Measurements from ENCODE around the gene RAB17.

RAB17 gene

GRCh38 chr2:237598468-237599208, 8.1 kb upstream of the RAB17 start:
- H2AFZ ChIP-seq (ENCODE audit: low read depth, low read length), result no peak overlapping the region
- WGBS, result 78% methylated on average over 14 of the region's 14 CpGs

DNA sequence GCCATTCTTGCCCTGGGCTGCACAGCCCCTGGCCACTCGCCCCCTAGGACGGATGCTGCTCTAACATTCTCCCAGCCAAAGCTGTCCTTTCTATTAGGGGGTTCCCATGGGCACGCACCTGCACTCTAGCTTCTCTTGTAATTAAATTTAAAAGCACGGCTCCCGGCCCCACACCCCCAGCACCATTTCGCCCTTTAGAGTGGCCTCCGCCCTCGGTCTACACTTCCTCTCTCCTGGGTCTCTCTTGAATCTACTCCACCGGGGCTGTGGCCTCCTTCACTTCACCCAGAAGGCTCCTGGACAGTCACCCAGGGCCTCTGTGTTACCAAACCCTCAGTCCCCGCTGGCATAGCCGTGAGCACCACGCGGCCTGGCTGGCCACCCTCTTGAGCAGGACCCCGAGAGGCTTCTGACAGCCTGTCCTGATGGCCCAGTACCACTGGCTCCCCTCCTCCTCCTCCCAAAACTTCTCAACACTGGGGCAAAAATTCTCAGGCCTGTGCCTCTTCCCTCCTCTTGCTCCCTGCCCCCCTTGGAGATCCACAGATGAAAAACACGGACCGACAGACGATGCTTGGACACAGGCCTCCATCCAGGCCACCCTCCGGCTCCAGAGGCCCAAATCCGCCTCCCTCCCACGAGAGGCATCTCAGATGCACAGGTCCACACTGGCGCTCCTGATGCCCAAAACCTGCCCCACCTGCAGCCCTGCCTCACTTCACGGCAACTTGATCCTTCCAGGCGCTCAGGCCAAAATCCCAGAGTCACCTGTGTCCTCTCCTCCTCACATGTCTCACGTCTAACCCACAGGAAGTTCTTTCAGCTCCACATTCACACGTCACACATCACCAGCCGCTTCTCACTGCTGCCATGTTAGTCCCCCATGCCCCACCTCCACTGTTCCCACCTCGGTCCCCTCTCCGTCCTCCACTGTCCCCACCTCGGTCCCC, 6.9 kb upstream of the RAB17 start:
- H3K79me1 ChIP-seq (replicated peaks; ENCODE audit: low read length, poor library complexity, severe bottlenecking), result no peaks in the 10 kb centered on the region
- H2BK12ac ChIP-seq (ENCODE audit: low read length in 2 of 2), result peak overlapping the region in 1 of 2 experiments; percentile 83
- no peaks in the 10 kb centered on the region for H3K36me3 ChIP-seq (ENCODE audit: control insufficient read depth in 1 of 2, insufficient read depth in 2 of 2, low read depth in 1 of 2, low read length in 2 of 2)
- 90% methylated on average over 26 of the region's 29 CpGs for WGBS
- no peak overlapping the region for H4K91ac ChIP-seq (ENCODE audit: low read length)
- no peak overlapping the region for H3K23ac ChIP-seq (ENCODE audit: low read length in 2 of 2)
- H3K4me3 ChIP-seq (ENCODE audit: insufficient read depth in 1 of 2, low read depth in 1 of 2, low read length in 2 of 2), result no peak overlapping the region
- H3K27me3 ChIP-seq (ENCODE audit: control insufficient read depth in 1 of 2, insufficient read depth in 1 of 2, low read length in 2 of 2), result no peaks in the 10 kb centered on the region
- H2AFZ ChIP-seq (ENCODE audit: low read depth, low read length), result no peak overlapping the region
- H2BK15ac ChIP-seq (ENCODE audit: low read depth, poor library complexity, severe bottlenecking), result no peak overlapping the region
- H3K9me3 ChIP-seq (ENCODE audit: control insufficient read depth, low read length), result no peaks in the 10 kb centered on the region
- no peak overlapping the region for H3K4me2 ChIP-seq (ENCODE audit: low read length, poor library complexity, severe bottlenecking)
- peak overlapping the region in 1 of 2 experiments; percentile 69 for H3K14ac ChIP-seq (ENCODE audit: low read length in 2 of 2)
- no peak overlapping the region for H2BK5ac ChIP-seq (ENCODE audit: low read depth, low read length, poor library complexity, severe bottlenecking)
- no peak overlapping the region for H3K27ac ChIP-seq (ENCODE audit: low read length, poor library complexity, severe bottlenecking)
- H3K18ac ChIP-seq (ENCODE audit: low read depth in 1 of 2, low read length in 2 of 2), result peak overlapping the region in 1 of 2 experiments; percentile 21
- H2BK120ac ChIP-seq (ENCODE audit: low read depth, low read length), result no peak overlapping the region
- no peak overlapping the region for H2AK5ac ChIP-seq (ENCODE audit: low read length, severe bottlenecking)
- H3K4ac ChIP-seq (ENCODE audit: low read depth in 1 of 2, low read length in 2 of 2), result peak overlapping the region in 1 of 2 experiments; percentile 34
- no peak for DNase-seq
- H3K4me1 ChIP-seq (ENCODE audit: control insufficient read depth, insufficient read depth, low read depth, low read length), result peaks cover 17% of the 10 kb centered on the region
- no peak overlapping the region for H3K9ac ChIP-seq (ENCODE audit: low read length)
- no peak overlapping the region for H4K8ac ChIP-seq (ENCODE audit: low read length)

More at GRCh38 chr2:237598468-237599208, 8.1 kb upstream of the RAB17 start:
- Histone ChIP-seq H2BK120ac (ENCODE audit: low read depth, low read length) (no peak overlapping the region), H3K23ac (ENCODE audit: low read length in 2 of 2) (no peak overlapping the region), H2AK5ac (ENCODE audit: low read length, severe bottlenecking) (no peak overlapping the region), H3K9me3 (ENCODE audit: control insufficient read depth, low read length) (no peaks in the 10 kb centered on the region), H3K79me1 (replicated peaks; ENCODE audit: low read length, poor library complexity, severe bottlenecking) (no peaks in the 10 kb centered on the region), H3K4ac (ENCODE audit: low read depth in 1 of 2, low read length in 2 of 2) (no peak overlapping the region), H4K91ac (ENCODE audit: low read length) (peak overlapping the region; percentile 53), H3K36me3 (ENCODE audit: control insufficient read depth in 1 of 2, insufficient read depth in 2 of 2, low read depth in 1 of 2, low read length in 2 of 2) (no peaks in the 10 kb centered on the region), H3K14ac (ENCODE audit: low read length in 2 of 2) (no peak overlapping the region), H3K27ac (ENCODE audit: low read length, poor library complexity, severe bottlenecking) (no peak overlapping the region), H4K8ac (ENCODE audit: low read length) (no peak overlapping the region), H2BK15ac (ENCODE audit: low read depth, poor library complexity, severe bottlenecking) (no peak overlapping the region), H2BK5ac (ENCODE audit: low read depth, low read length, poor library complexity, severe bottlenecking) (no peak overlapping the region), H3K4me3 (ENCODE audit: insufficient read depth in 1 of 2, low read depth in 1 of 2, low read length in 2 of 2) (no peak overlapping the region), H3K27me3 (ENCODE audit: control insufficient read depth in 1 of 2, insufficient read depth in 1 of 2, low read length in 2 of 2) (no peaks in the 10 kb centered on the region), H3K18ac (ENCODE audit: low read depth in 1 of 2, low read length in 2 of 2) (no peak overlapping the region), H2BK12ac (ENCODE audit: low read length in 2 of 2) (no peak overlapping the region), H3K9ac (ENCODE audit: low read length) (no peak overlapping the region), H3K4me2 (ENCODE audit: low read length, poor library complexity, severe bottlenecking) (no peak overlapping the region), H3K4me1 (ENCODE audit: control insufficient read depth, insufficient read depth, low read depth, low read length) (peaks cover 17% of the 10 kb centered on the region)
- DNase-seq, result no peak

DNA sequence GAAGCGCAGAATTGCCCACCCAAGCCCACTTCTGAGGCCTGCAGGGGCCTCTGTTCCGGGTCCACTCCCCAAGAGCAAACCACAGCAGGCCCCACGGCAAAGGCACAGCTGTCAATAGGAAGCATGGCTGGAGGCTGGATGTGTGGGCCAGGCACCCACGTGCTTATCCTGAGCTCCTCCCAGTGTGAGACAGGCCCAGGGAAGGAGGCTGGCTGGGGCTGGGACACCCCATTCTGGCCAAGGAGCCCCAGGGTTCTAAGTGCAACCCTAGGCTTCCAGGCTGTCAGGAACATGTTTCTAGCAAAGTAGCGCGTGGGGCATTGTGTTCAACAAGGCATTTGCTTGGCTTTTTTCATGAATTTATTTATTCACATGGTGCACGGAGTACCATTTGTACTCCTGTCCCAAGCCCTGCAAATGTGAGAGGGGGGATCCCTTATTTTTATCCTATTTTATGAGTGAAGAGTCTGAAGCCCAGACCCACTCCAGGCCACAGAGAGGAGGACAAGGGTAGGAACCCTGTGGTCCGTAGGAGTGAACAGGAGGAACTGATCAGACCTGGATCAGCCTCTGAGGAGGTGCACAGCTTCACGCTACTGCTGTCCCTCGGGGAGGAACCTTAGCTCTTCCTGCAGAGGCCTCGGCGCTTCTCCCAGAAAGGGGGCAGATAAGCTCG, 6.1 kb upstream of the RAB17 start:
- H2BK12ac ChIP-seq (ENCODE audit: low read length in 2 of 2), result peak overlapping the region; percentile 33 to 55
- H3K9me3 ChIP-seq (ENCODE audit: control insufficient read depth, low read length), result no peaks in the 10 kb centered on the region
- peak overlapping the region; percentile 52 for H4K91ac ChIP-seq (ENCODE audit: low read length)
- no peaks in the 10 kb centered on the region for H3K79me1 ChIP-seq (replicated peaks; ENCODE audit: low read length, poor library complexity, severe bottlenecking)
- peak overlapping the region; percentile 47 for H2AK5ac ChIP-seq (ENCODE audit: low read length, severe bottlenecking)
- no peak overlapping the region for H2BK5ac ChIP-seq (ENCODE audit: low read depth, low read length, poor library complexity, severe bottlenecking)
- no peak for DNase-seq
- H3K23ac ChIP-seq (ENCODE audit: low read length in 2 of 2), result no peak overlapping the region
- H3K4me2 ChIP-seq (ENCODE audit: low read length, poor library complexity, severe bottlenecking), result no peak overlapping the region
- peak overlapping the region in 1 of 2 experiments; percentile 69 for H3K14ac ChIP-seq (ENCODE audit: low read length in 2 of 2)
- no peaks in the 10 kb centered on the region for H3K27me3 ChIP-seq (ENCODE audit: control insufficient read depth in 1 of 2, insufficient read depth in 1 of 2, low read length in 2 of 2)
- peak overlapping the region; percentile 46 for H2BK15ac ChIP-seq (ENCODE audit: low read depth, poor library complexity, severe bottlenecking)
- H2AFZ ChIP-seq (ENCODE audit: low read depth, low read length), result no peak overlapping the region
- H4K8ac ChIP-seq (ENCODE audit: low read length), result no peak overlapping the region
- H3K9ac ChIP-seq (ENCODE audit: low read length), result no peak overlapping the region
- peaks cover 19% of the 10 kb centered on the region for H3K4me1 ChIP-seq (ENCODE audit: control insufficient read depth, insufficient read depth, low read depth, low read length)
- no peaks in the 10 kb centered on the region for H3K36me3 ChIP-seq (ENCODE audit: control insufficient read depth in 1 of 2, insufficient read depth in 2 of 2, low read depth in 1 of 2, low read length in 2 of 2)
- H3K27ac ChIP-seq (ENCODE audit: low read length, poor library complexity, severe bottlenecking), result no peak overlapping the region
- peak overlapping the region; percentile 5 to 61 for H3K18ac ChIP-seq (ENCODE audit: low read depth in 1 of 2, low read length in 2 of 2)
- WGBS, result 88% methylated on average over 13 of the region's 13 CpGs
- H2BK120ac ChIP-seq (ENCODE audit: low read depth, low read length), result no peak overlapping the region
- peak overlapping the region in 1 of 2 experiments; percentile 34 for H3K4ac ChIP-seq (ENCODE audit: low read depth in 1 of 2, low read length in 2 of 2)
- no peak overlapping the region for H3K4me3 ChIP-seq (ENCODE audit: insufficient read depth in 1 of 2, low read depth in 1 of 2, low read length in 2 of 2)
